ENCODE results near the gene TOMM40. TPM values are rescaled to one million over a fixed set of nuclear protein-coding genes. Genes with fewer than 3 reads are reported as not detected.
A peak's percentile ranks its signal among the peaks of the same experiment; 100 is the strongest.
"Not testable (repeated sequence)": the region's sequence is repeated elsewhere in the genome, so short reads cannot be mapped to it uniquely, and the experiment has no call there.

TOMM40 gene
- total and polyA plus RNA-seq, 9 of the 15 experiments (the other 6 are each of a cell fraction or from before 2014, with no cell fraction given), result 0.89 to 290 (median 160) TPM

- peak; percentile 67 for TF ChIP-seq TEAD4 (IDR thresholded peaks at IDR 0.05; ENCODE audit: low read length)
- not testable (repeated sequence) for TF ChIP-seq TEAD4 (CRISPR knock-in tag; IDR thresholded peaks at IDR 0.05; ENCODE audit: borderline replicate concordance); TOE1 (CRISPR knock-in tag; IDR thresholded peaks at IDR 0.05; ENCODE audit: borderline replicate concordance, low read depth); MYBL2 (CRISPR knock-in tag; IDR thresholded peaks at IDR 0.05; ENCODE audit: borderline replicate concordance)
- TF ChIP-seq TBL1XR1 (IDR thresholded peaks at IDR 0.05; ENCODE audit: low read length in 2 of 2), result 0 out of 4 replicates have a peak, but pooled peaks of 1 of the 2 experiments have one; percentile 21
- TF ChIP-seq NR2C1 (IDR thresholded peaks at IDR 0.05), result peak; percentile 91
- peak; percentile 95 for TF ChIP-seq NR2C1 (tag; IDR thresholded peaks at IDR 0.05)
- peak; percentile 95 for TF ChIP-seq MAFG (tag; conservative IDR thresholded peaks at IDR 0.05)
- peak; percentile 92 for TF ChIP-seq KDM1A (IDR thresholded peaks at IDR 0.05)
- TF ChIP-seq L3MBTL2 (IDR thresholded peaks at IDR 0.05), result peak; percentile 37
- peak; percentile 56; the same call in 1 of the 2 replicates for TF ChIP-seq MEF2D (tag; conservative IDR thresholded peaks at IDR 0.05; ENCODE audit: low read depth)
- TF ChIP-seq ZNF175 (CRISPR knock-in tag; IDR thresholded peaks at IDR 0.05; ENCODE audit: low read depth), result peak; percentile 63; the same call in 1 of the 2 replicates
- TF ChIP-seq ZNF644 (tag; IDR thresholded peaks at IDR 0.05; ENCODE audit: low read depth), result peak; percentile 67; the same call in 1 of the 2 replicates
- 0 out of 2 replicates have a peak, but pooled peaks have one; percentile 49 for TF ChIP-seq ZBTB7A (IDR thresholded peaks at IDR 0.05; ENCODE audit: borderline replicate concordance, control insufficient read depth, low read depth, low read length)
- peak; percentile 31; the same call in 1 of the 2 replicates for TF ChIP-seq NFIC (IDR thresholded peaks at IDR 0.05)
- TF ChIP-seq CC2D1A (IDR thresholded peaks at IDR 0.05), result 0 out of 2 replicates have a peak, but pooled peaks have one; percentile 13
- TF ChIP-seq ZC3H4 (CRISPR knock-in tag; IDR thresholded peaks at IDR 0.05; ENCODE audit: borderline replicate concordance), result 0 out of 2 replicates have a peak, but pooled peaks have one; percentile 72
- TF ChIP-seq BHLHE40 (IDR thresholded peaks at IDR 0.05; ENCODE audit: low read length), result peak; percentile 45; the same call in 1 of the 2 replicates
- 0 out of 2 replicates have a peak, but pooled peaks have one; percentile 12 for TF ChIP-seq SREBF2 (CRISPR knock-in tag; IDR thresholded peaks at IDR 0.05)
- peak; percentile 60 for TF ChIP-seq SPI1 (IDR thresholded peaks at IDR 0.05; ENCODE audit: borderline replicate concordance, low read depth, low read length)
- TF ChIP-seq ARNT (IDR thresholded peaks at IDR 0.05), result peak; percentile 4 to 29; a peak in 1 of 4 replicates
- TF ChIP-seq SMARCA4 (IDR thresholded peaks at IDR 0.05), result peak; percentile 80
- peak in 1 of 2 experiments; percentile 48; a peak in 3 of 4 replicates for TF ChIP-seq MNT (conservative IDR thresholded peaks at IDR 0.05)
- peak; percentile 92; the same call in 1 of the 2 replicates for TF ChIP-seq KLF1 (tag; IDR thresholded peaks at IDR 0.05)
- peak; percentile 27; the same call in 1 of the 2 replicates for TF ChIP-seq TOE1 (IDR thresholded peaks at IDR 0.05; ENCODE audit: borderline replicate concordance)
- peak; percentile 35; the same call in 1 of the 2 replicates for TF ChIP-seq MYBL2 (IDR thresholded peaks at IDR 0.05; ENCODE audit: low read depth)
- peak in 1 of 2 experiments; percentile 15; a peak in 1 of 4 replicates for TF ChIP-seq MLLT1 (IDR thresholded peaks at IDR 0.05)
Observed at GRCh38 chr19:44913512-44914432, 22.7 kb downstream of the TOMM40 start (continued).

Data from K562 (cell line).